ENCODE data around the gene MPC1. TPM values are rescaled to one million over a fixed set of nuclear protein-coding genes. Genes with fewer than 3 reads are reported as not detected.

Gene MPC1
- total RNA-seq, 1 donor from 2014 or later = 17.0 TPM

- H3K4me3 Mint-ChIP-seq (ENCODE audit: unreplicated experiment) = no peak overlapping the region
- DNase-seq = no peak
- H3K36me3 Mint-ChIP-seq (ENCODE audit: unreplicated experiment) = no peaks in the 10 kb centered on the region
- H3K4me1 Mint-ChIP-seq (ENCODE audit: low read depth, unreplicated experiment) = no peaks in the 10 kb centered on the region
- TF ChIP-seq CTCF (IDR thresholded peaks at IDR 0.05; ENCODE audit: partially characterized antibody, unreplicated experiment) = no peak
- no peaks in the 10 kb centered on the region for H3K9me3 Mint-ChIP-seq (ENCODE audit: unreplicated experiment)
- no peaks in the 10 kb centered on the region for H3K27me3 Mint-ChIP-seq (ENCODE audit: unreplicated experiment)
- H3K27ac Mint-ChIP-seq (ENCODE audit: unreplicated experiment) = no peak overlapping the region
Measured at GRCh38 chr6:166375013-166375412, 7.7 kb downstream of the MPC1 start.

- Mint-ChIP-seq H3K4me1 (ENCODE audit: low read depth, unreplicated experiment) (peaks cover 11% of the 10 kb centered on the region), H3K4me3 (ENCODE audit: unreplicated experiment) (no peak overlapping the region), H3K27ac (ENCODE audit: unreplicated experiment) (no peak overlapping the region), H3K27me3 (ENCODE audit: unreplicated experiment) (no peaks in the 10 kb centered on the region), H3K36me3 (ENCODE audit: unreplicated experiment) (no peaks in the 10 kb centered on the region), H3K9me3 (ENCODE audit: unreplicated experiment) (no peaks in the 10 kb centered on the region)
- no peak for DNase-seq
- TF ChIP-seq CTCF (IDR thresholded peaks at IDR 0.05; ENCODE audit: partially characterized antibody, unreplicated experiment) = no peak
Measured at GRCh38 chr6:166370489-166370888, 12.3 kb downstream of the MPC1 start.

- no peak for DNase-seq
- peaks cover 14% of the 10 kb centered on the region for H3K4me1 Mint-ChIP-seq (ENCODE audit: low read depth, unreplicated experiment)
- H3K27me3 Mint-ChIP-seq (ENCODE audit: unreplicated experiment) = no peaks in the 10 kb centered on the region
- no peak for TF ChIP-seq CTCF (IDR thresholded peaks at IDR 0.05; ENCODE audit: partially characterized antibody, unreplicated experiment)
- H3K9me3 Mint-ChIP-seq (ENCODE audit: unreplicated experiment) = no peaks in the 10 kb centered on the region
- H3K27ac Mint-ChIP-seq (ENCODE audit: unreplicated experiment) = no peak overlapping the region
- H3K4me3 Mint-ChIP-seq (ENCODE audit: unreplicated experiment) = no peak overlapping the region
- H3K36me3 Mint-ChIP-seq (ENCODE audit: unreplicated experiment) = no peaks in the 10 kb centered on the region
Measured at GRCh38 chr6:166369782-166370181, 13.0 kb downstream of the MPC1 start.

GRCh38 chr6:166366921-166367320 lies 15.8 kb downstream of the MPC1 start:
- Mint-ChIP-seq H3K4me1 (ENCODE audit: low read depth, unreplicated experiment) (peaks cover 20% of the 10 kb centered on the region), H3K4me3 (ENCODE audit: unreplicated experiment) (no peak overlapping the region), H3K27me3 (ENCODE audit: unreplicated experiment) (peaks cover 2% of the 10 kb centered on the region), H3K9me3 (ENCODE audit: unreplicated experiment) (no peaks in the 10 kb centered on the region), H3K27ac (ENCODE audit: unreplicated experiment) (no peak overlapping the region), H3K36me3 (ENCODE audit: unreplicated experiment) (no peaks in the 10 kb centered on the region)
- no peak for TF ChIP-seq CTCF (IDR thresholded peaks at IDR 0.05; ENCODE audit: partially characterized antibody, unreplicated experiment)
- no peak for DNase-seq

GRCh38 chr6:166365806-166366205 lies 16.9 kb downstream of the MPC1 start:
- H3K27me3 Mint-ChIP-seq (ENCODE audit: unreplicated experiment) = peaks cover 2% of the 10 kb centered on the region
- DNase-seq = no peak
- TF ChIP-seq CTCF (IDR thresholded peaks at IDR 0.05; ENCODE audit: partially characterized antibody, unreplicated experiment) = no peak
- H3K9me3 Mint-ChIP-seq (ENCODE audit: unreplicated experiment) = no peaks in the 10 kb centered on the region
- H3K36me3 Mint-ChIP-seq (ENCODE audit: unreplicated experiment) = no peaks in the 10 kb centered on the region
- peaks cover 21% of the 10 kb centered on the region for H3K4me1 Mint-ChIP-seq (ENCODE audit: low read depth, unreplicated experiment)
- peak overlapping the region; percentile 85 for H3K4me3 Mint-ChIP-seq (ENCODE audit: unreplicated experiment)
- H3K27ac Mint-ChIP-seq (ENCODE audit: unreplicated experiment) = peak overlapping the region; percentile 96
